ENCODE results near the gene NR5A2. TPM values are rescaled to one million over a fixed set of nuclear protein-coding genes. Genes with fewer than 3 reads are reported as not detected.

The NR5A2 gene
- total RNA-seq, 4 donors from 2014 or later: 5.0 to 21.5 (median 11.8) TPM

- intact Hi-C loops (cut with DNase I; ENCODE audit: low total_unique reads): no loop called here
- Histone ChIP-seq H3K4me1 (no peaks in the 10 kb centered on the region), H3K27ac (no peak overlapping the region), H3K9me3 (no peaks in the 10 kb centered on the region), H3K4me3 (no peak overlapping the region), H3K27me3 (no peaks in the 10 kb centered on the region), H3K36me3 (no peaks in the 10 kb centered on the region)
- no peak for DNase-seq
- TF ChIP-seq CTCF (IDR thresholded peaks at IDR 0.05): no peak
- no peak for TF ChIP-seq POLR2A (IDR thresholded peaks at IDR 0.05)
Observed at GRCh38 chr1:199983531-199983930, 44.0 kb upstream of the NR5A2 start.

- Histone ChIP-seq H3K4me3 (no peak overlapping the region), H3K9me3 (no peaks in the 10 kb centered on the region), H3K27ac (no peak overlapping the region), H3K36me3 (no peaks in the 10 kb centered on the region), H3K27me3 (no peaks in the 10 kb centered on the region), H3K4me1 (no peaks in the 10 kb centered on the region)
- DNase-seq: no peak
- intact Hi-C loops (cut with DNase I; ENCODE audit: low total_unique reads): no loop called here
- no peak for TF ChIP-seq POLR2A (IDR thresholded peaks at IDR 0.05)
Observed at GRCh38 chr1:199995096-199995685, 32.3 kb upstream of the NR5A2 start.

GRCh38 chr1:200005165-200005564 lies 22.3 kb upstream of the NR5A2 start:
- Histone ChIP-seq H3K4me3 (no peak overlapping the region), H3K4me1 (no peaks in the 10 kb centered on the region), H3K27ac (no peak overlapping the region), H3K27me3 (no peaks in the 10 kb centered on the region), H3K36me3 (no peaks in the 10 kb centered on the region), H3K9me3 (no peaks in the 10 kb centered on the region)
- intact Hi-C loops (cut with DNase I; ENCODE audit: low total_unique reads): no loop called here
- DNase-seq: no peak
- no peak for TF ChIP-seq POLR2A (IDR thresholded peaks at IDR 0.05)
- no peak for TF ChIP-seq CTCF (IDR thresholded peaks at IDR 0.05)

GRCh38 chr1:200006711-200007110 lies 20.8 kb upstream of the NR5A2 start:
- TF ChIP-seq CTCF (IDR thresholded peaks at IDR 0.05) (no peak), POLR2A (IDR thresholded peaks at IDR 0.05) (no peak)
- H3K4me3 ChIP-seq: no peak overlapping the region
- H3K27ac ChIP-seq: no peak overlapping the region
- DNase-seq: no peak
- H3K36me3 ChIP-seq: no peaks in the 10 kb centered on the region
- H3K27me3 ChIP-seq: no peaks in the 10 kb centered on the region
- H3K4me1 ChIP-seq: no peaks in the 10 kb centered on the region
- no peaks in the 10 kb centered on the region for H3K9me3 ChIP-seq
- intact Hi-C loops (cut with DNase I; ENCODE audit: low total_unique reads): no loop called here

- no peak for DNase-seq
- intact Hi-C loops (cut with DNase I; ENCODE audit: low total_unique reads): no loop called here
- Histone ChIP-seq H3K27ac (no peak overlapping the region), H3K36me3 (no peaks in the 10 kb centered on the region), H3K4me3 (no peak overlapping the region), H3K27me3 (no peaks in the 10 kb centered on the region), H3K9me3 (no peaks in the 10 kb centered on the region), H3K4me1 (no peaks in the 10 kb centered on the region)
- TF ChIP-seq POLR2A (IDR thresholded peaks at IDR 0.05) (no peak), CTCF (IDR thresholded peaks at IDR 0.05) (no peak)
Observed at GRCh38 chr1:200015811-200016210, 11.7 kb upstream of the NR5A2 start.
